Gastroesophageal sphincter (tissue), 4 donors: Measurements from ENCODE around the gene NLRP7. TPM values are rescaled to one million over a fixed set of nuclear protein-coding genes. Genes with fewer than 3 reads are reported as not detected.
"Not testable (repeated sequence)": the region's sequence is repeated elsewhere in the genome, so short reads cannot be mapped to it uniquely, and the experiment has no call there.

ENCODE experiments used
- ATAC-seq: fragments of 150-250 bp; one replicate; pipeline ENCODE4 v1.9.1; 2016; ENCODE audit warnings: mild to moderate bottlenecking, moderate library complexity
- H3K27ac ChIP-seq, 4 donors: fragments of 200-600 bp; sonication (generic) in 3 of 4; 1 replicate in 3 of 4; 2 replicates in 1 of 4; pipeline ENCODE4 v1.5.1; 2016 to 2019
- H3K27me3 ChIP-seq: fragments of 200-600 bp; sonication (generic); one replicate; pipeline ENCODE4 v1.5.1; 2019
- H3K36me3 ChIP-seq, 2 donors: fragments of 200-600 bp; sonication (generic); one replicate each; pipeline ENCODE4 v1.5.1; 2019; ENCODE audit warnings: control low read depth in 1 of 2
- H3K4me1 ChIP-seq, 3 donors: fragments of 200-600 bp; sonication (generic); 1 replicate in 2 of 3; 2 replicates in 1 of 3; pipeline ENCODE4 v1.5.1; 2016 to 2019; ENCODE audit warnings: control low read depth in 2 of 3
- H3K4me3 ChIP-seq, 2 donors: fragments of 200-600 bp; sonication (generic); one replicate each; pipeline ENCODE4 v1.5.1; 2019; ENCODE audit warnings: mild to moderate bottlenecking in 1 of 2, moderate library complexity in 1 of 2
- H3K9me3 ChIP-seq, 3 donors: fragments of 200-600 bp; sonication (generic); one replicate each; pipeline ENCODE4 v1.5.1; 2017 to 2019; ENCODE audit warnings: control low read depth in 2 of 3
- CTCF ChIP-seq, 4 experiments: fragments of 200-600 bp in 2 of 4; fragments of 450-650 bp in 2 of 4; sonication (generic) in 1 of 4; IDR thresholded peaks; one replicate each; pipeline ENCODE4 v1.5.1; 2017 to 2019; ENCODE audit warnings: antibody characterized with exemption in 4 of 4, mild to moderate bottlenecking in 2 of 4, moderate library complexity in 2 of 4
- EP300 ChIP-seq: sonication (generic); formaldehyde crosslinking; IDR thresholded peaks from one replicate; pipeline ENCODE4 v1.6.1; 2017; ENCODE audit warnings: antibody characterized with exemption, mild to moderate bottlenecking
- POLR2A ChIP-seq, 2 donors: fragments of 450-650 bp; IDR thresholded peaks; one replicate each; pipeline ENCODE4 v1.6.1; 2017; ENCODE audit warnings: antibody characterized with exemption in 2 of 2, mild to moderate bottlenecking in 2 of 2, moderate library complexity in 1 of 2
- POLR2AphosphoS5 ChIP-seq: sonication (generic); formaldehyde crosslinking; IDR thresholded peaks from one replicate; pipeline ENCODE4 v1.6.1; 2017; ENCODE audit warnings: antibody characterized with exemption
- WGBS, 2 donors: methylation state at CpG; one replicate each; pipeline ENCODE4 v1.1.5; 2018; ENCODE audit warnings: low coverage in 1 of 2; 5-methylcytosine and 5-hydroxymethylcytosine counted together
- total RNA-seq, 4 donors: library from RNA; depleted of rRNA; stranded (reverse); fragments of >200 nt; gene quantifications; one replicate each; pipeline ENCODE4 v1.1.0, GENCODE V29; 2016

The NLRP7 gene
- total RNA-seq, 4 donors from 2014 or later, result not detected

GRCh38 chr19:54896036-54896435, 51.3 kb downstream of the NLRP7 start:
- ATAC-seq, result no peak
- Histone ChIP-seq H3K36me3 (no peaks in the 10 kb centered on the region), H3K4me1 (no peaks in the 10 kb centered on the region), H3K27ac (no peak overlapping the region), H3K27me3 (peaks cover 48% of the 10 kb centered on the region), H3K9me3 (no peaks in the 10 kb centered on the region), H3K4me3 (no peak overlapping the region)
- TF ChIP-seq EP300, result no peak
- TF ChIP-seq POLR2A (IDR thresholded peaks at IDR 0.05), result no peak
- no peak for TF ChIP-seq CTCF (IDR thresholded peaks at IDR 0.05)
- no peak for TF ChIP-seq POLR2AphosphoS5
- WGBS, 2 donors, result 57 to 81% methylated on average over 1 to 2 of the region's 2 CpGs

GRCh38 chr19:54894106-54894505, 53.2 kb downstream of the NLRP7 start:
- H3K4me3 ChIP-seq, H3K4me1 ChIP-seq, H3K9me3 ChIP-seq, ATAC-seq, H3K27ac ChIP-seq, H3K36me3 ChIP-seq: not testable (repeated sequence)
- peaks cover 34% of the 10 kb centered on the region for H3K27me3 ChIP-seq
- WGBS, 2 donors, result 60% methylated on average over 2 of the region's 16 CpGs; no CpG with 5 or more reads in 1 of the 2 donors

- WGBS, 2 donors, result 19 to 31% methylated on average over 5 of the region's 7 CpGs
- TF ChIP-seq POLR2AphosphoS5 (no peak), CTCF (IDR thresholded peaks at IDR 0.05) (no peak), EP300 (no peak), POLR2A (IDR thresholded peaks at IDR 0.05) (no peak)
- H3K4me3 ChIP-seq, result no peak overlapping the region
- no peaks in the 10 kb centered on the region for H3K9me3 ChIP-seq
- no peak overlapping the region for H3K27ac ChIP-seq
- no peak for ATAC-seq
- H3K4me1 ChIP-seq, result no peaks in the 10 kb centered on the region
- peaks cover 29% of the 10 kb centered on the region for H3K27me3 ChIP-seq
- H3K36me3 ChIP-seq, result no peaks in the 10 kb centered on the region
Measured at GRCh38 chr19:54893406-54893805, 53.9 kb downstream of the NLRP7 start.

GRCh38 chr19:54889566-54889965, 57.8 kb downstream of the NLRP7 start:
- H3K4me1 ChIP-seq, result no peaks in the 10 kb centered on the region
- H3K27ac ChIP-seq, result no peak overlapping the region
- no peak for ATAC-seq
- no peak overlapping the region for H3K4me3 ChIP-seq
- H3K27me3 ChIP-seq, result peaks cover 48% of the 10 kb centered on the region
- WGBS, 2 donors, result 74 to 80% methylated on average over 2 to 9 of the region's 11 CpGs
- TF ChIP-seq EP300 (no peak), CTCF (IDR thresholded peaks at IDR 0.05) (no peak), POLR2A (IDR thresholded peaks at IDR 0.05) (no peak), POLR2AphosphoS5 (no peak)
- no peaks in the 10 kb centered on the region for H3K36me3 ChIP-seq
- H3K9me3 ChIP-seq, result no peaks in the 10 kb centered on the region

- ATAC-seq, result no peak
- H3K27me3 ChIP-seq, result peaks cover 50% of the 10 kb centered on the region
- H3K27ac ChIP-seq, result no peak overlapping the region
- no peak overlapping the region for H3K4me3 ChIP-seq
- H3K36me3 ChIP-seq, result no peaks in the 10 kb centered on the region
- H3K4me1 ChIP-seq, result no peaks in the 10 kb centered on the region
- TF ChIP-seq CTCF (IDR thresholded peaks at IDR 0.05) (no peak), POLR2AphosphoS5 (no peak), EP300 (no peak), POLR2A (IDR thresholded peaks at IDR 0.05) (no peak)
- WGBS, 2 donors, result 89% methylated on average over 7 of the region's 10 CpGs; no CpG with 5 or more reads in 1 of the 2 donors
- no peaks in the 10 kb centered on the region for H3K9me3 ChIP-seq
Measured at GRCh38 chr19:54888239-54888638, 59.1 kb downstream of the NLRP7 start.
